ENCODE results near the gene PLA2G6.
"Not testable (repeated sequence)": the region's sequence is repeated elsewhere in the genome, so short reads cannot be mapped to it uniquely, and the experiment has no call there.

The PLA2G6 gene

DNA sequence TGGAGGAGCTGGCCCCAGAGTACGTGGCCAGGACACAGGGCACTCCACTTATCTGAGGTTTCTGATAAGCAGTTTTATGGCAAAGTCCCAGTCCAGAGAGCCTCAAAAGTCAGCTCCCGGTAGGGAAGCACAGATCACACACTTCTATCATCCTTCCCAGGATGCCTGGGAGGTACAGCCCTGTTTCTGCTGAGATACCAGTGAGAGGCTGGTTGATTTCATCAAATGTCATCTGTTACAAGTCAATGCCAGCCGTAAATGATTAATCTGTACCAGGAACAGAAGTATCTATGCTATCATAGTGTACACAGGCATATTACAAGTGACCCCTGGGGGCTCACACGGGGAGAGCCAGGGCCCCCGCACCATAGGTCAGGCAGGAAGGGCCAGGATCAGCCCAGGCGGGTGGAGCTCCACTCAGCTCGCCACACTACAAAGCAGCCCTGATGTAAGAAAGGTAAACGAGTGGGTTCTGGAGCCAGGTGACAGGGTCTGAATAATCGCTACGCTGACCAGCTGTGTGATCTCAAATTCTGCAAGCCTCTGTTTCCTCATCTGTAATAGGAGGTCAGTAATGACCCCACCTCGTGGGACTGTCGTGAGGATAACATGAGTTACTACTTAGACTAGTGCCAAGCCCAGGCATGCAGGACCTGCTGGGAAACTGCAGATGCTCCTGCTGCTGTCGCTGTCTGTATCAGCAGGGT is 17.6 kb downstream of the PLA2G6 start:
- DNase-seq: no peak

DNA sequence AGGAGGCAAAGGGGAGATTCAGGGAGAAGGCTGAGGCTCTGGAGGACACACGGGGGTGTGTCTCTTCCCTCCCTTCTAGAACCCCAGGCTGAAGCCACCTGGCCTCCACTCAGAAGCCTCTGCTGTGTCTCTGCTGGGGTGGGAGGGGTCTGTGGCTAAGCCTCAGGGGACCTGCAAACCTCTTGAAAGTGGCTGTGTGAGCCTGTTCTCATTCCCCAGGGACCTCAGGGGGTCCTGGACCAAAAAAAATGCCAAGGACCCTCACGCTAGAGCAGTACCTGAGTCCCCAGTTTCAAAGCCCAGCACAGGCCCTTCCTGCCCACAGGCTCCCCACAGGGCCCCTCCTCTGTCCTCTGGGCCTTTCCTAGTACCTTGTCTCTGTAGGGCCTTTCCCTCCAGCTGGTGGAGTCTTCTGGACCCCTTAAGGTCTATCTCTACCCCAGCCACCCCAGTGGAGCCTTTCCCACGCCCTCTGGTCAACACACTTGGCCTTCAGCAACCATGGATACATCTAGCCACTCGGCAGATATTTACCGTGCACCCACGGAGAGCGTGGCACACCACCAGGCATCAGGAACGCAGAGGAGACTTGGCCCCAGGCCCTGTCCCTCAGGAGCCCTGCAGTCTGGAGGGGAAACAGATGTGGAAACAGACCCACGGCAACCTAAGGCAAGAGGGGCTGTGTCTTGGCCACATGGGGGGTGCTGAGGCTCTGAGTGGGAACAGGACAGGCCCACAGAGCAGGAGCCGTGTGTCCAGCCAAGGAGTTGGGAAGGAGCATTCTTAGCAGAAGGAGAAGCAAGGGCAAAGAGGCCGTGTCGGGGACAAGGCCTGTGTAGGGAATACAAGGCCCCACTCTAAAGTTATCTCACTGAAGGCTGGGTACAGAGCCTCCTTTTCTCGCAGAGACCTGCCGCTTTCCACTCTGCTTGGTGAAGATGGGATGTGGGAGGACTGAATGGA is 18.5 kb downstream of the PLA2G6 start:
- DNase-seq: no peak

DNA sequence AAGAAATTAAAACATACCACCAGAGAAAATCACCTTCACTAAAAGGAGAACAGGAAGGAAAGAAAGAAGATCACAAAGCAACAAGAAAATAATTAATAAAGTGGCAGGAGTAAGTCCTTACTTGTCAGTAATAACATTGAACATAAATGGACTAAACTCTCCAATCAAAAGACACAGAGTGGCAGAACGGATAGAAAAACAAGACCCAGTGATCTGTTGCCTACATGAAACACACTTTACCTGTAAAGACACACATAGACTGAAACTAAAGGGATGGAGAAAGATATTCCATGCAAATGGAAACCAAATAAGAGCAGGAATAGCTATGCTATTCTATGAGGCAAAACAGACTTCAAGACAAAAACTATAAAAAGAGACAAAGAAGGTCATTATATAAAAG is 25.9 kb downstream of the PLA2G6 start:
- DNase-seq: no peak

DNA sequence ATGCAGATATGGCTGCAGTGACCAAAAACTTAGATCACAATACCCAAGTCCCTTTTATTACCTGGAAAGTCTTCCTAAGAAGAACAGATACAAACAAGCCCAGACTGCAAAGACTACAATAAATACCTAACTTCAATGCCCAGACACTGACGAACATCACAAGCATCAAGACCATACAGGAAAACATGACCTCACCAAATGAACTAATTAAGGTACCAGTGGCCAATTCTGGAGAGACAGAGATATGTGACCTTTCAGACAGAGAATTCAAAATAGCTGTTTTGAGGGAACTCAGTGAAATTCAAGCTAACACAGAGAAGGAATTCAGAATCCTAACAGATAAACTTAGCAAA is 27.1 kb downstream of the PLA2G6 start:
- not testable (repeated sequence) for DNase-seq

GRCh38 chr22:38153821-38154562 is 27.6 kb downstream of the PLA2G6 start:
- DNase-seq: no peak

- peak in 1 of 2 donors; percentile 53 for DNase-seq
Measured at GRCh38 chr22:38151126-38151500, 30.5 kb downstream of the PLA2G6 start.

DNA sequence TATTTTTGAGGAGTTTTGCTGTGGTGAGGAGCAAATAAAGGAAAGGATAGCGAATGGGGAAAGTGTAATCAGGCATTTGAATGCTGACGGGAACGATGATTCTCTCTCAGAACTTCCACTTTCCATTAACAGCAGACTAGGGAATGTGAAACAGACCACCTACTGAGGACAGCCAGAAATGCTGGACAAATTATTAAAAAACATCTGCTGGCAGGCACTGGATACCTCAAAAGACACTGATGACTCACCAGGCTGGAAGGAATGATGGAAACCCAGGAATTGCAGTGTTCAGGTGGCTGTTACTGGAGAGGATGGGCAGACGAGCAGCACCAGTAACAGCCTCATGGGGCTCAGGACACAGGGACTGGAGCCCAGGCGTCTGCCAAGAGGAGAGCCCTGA is 33.4 kb downstream of the PLA2G6 start:
- peak in 1 of 2 donors; percentile 25 for DNase-seq

DNA sequence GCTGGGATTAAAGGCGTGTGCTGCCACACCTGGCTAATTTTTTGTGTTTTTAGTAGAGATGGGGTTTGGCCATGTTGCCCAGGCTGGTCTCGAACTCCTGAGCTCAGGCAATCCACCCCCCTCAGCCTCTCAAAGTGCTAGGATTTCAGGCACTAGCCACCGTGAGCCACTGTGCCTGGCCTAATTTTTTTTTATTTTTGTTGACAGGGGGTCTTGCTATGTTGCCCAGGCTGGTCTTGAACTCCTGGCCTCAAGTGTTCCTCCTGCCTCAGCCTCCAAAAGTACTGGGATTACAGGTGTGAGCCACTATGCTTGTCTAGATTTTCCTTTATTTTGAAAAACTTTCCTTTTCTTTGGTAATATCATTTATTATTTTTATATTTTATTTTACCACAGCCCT is 35.5 kb downstream of the PLA2G6 start:
- not testable (repeated sequence) for DNase-seq

- DNase-seq: peak in 1 of 2 donors; percentile 9
Measured at GRCh38 chr22:38144025-38144405, 37.6 kb downstream of the PLA2G6 start.

DNA sequence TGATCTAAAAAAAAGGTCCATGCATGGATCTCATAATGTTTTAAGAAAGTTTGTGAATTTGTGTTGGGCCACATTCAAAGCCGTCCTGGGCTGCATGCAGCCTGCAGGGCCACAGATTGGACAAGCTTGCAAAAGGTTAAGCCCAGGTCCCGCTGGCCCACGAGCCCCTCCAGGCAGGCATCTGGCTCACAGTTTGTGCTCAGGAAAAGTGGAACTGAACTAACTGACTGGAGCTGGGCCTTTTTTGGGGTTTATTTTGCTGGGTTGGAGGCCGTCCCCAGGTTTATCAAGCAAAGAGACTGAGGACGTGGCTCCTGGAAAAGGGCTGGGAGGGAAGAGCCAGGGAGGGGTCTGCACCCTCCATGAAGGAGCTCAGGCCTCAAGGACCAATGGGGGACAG is 39.0 kb downstream of the PLA2G6 start:
- no peak for DNase-seq

- no peak for DNase-seq
Measured at GRCh38 chr22:38141217-38141973, 40.2 kb downstream of the PLA2G6 start.

GRCh38 chr22:38139901-38140300 is 41.7 kb downstream of the PLA2G6 start:
- no peak for DNase-seq

- DNase-seq: no peak
Measured at GRCh38 chr22:38138961-38139360, 42.7 kb downstream of the PLA2G6 start.

DNA sequence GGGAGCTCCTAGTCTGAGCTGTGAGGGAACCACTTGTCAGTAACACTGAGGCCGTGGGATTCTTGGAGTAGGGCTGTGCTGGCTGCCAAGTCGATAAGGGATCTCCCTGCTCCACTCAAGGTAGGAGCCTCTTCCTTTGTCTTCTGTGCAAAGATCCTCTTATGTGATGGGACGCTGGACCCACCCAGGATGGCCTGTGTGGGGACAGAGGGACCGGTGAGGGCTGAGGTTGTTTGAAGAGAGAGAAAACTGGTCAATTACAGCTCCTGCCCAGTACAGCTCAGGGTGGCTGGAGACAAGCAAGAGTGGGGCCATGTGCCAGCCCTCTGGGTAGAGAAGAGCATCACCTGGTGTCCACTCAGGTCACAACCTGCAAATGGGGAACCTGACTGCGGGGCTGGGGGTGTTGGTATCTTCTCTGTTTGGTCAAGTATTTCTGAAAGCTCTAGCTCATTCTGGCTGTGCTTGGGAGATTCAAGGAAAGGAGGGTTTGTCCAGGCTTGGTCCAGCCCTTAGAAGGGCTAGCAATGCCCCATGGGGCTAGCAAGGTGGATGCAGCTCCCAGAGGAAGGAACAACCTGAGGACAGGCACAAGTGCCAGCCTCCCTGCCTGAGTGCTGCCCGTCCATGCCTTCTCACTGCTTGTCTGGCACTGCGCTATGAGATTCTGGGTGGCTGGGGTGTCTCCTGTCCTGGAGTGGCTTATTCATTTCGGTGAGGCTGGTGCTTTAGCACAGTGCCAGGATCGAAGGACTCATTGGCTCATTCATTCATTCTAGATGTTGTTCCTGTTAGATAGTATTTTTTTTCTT is 43.5 kb downstream of the PLA2G6 start:
- no peak for DNase-seq

DNA sequence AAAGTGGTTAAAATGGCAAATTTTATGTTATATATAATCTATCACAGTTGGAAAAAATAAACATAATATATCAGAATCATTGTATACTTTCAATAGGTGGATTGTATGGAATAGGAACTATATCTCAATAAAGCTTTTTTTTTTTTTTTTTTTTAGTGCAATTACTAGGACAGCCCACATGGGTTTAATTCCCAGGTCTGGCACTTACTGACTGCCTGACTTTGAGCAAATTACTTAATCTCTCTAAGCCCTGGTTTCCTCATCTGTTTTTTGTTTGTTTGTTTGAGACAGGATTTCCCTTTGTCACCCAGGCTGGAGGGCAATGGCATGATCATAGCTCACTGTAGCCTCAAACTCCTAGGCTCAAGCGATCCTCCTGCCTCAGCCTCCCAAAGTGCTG is 45.0 kb downstream of the PLA2G6 start:
- DNase-seq: peak; percentile 20 to 22

- peak; percentile 81 to 87 for DNase-seq
Measured at GRCh38 chr22:38135133-38135706, 46.4 kb downstream of the PLA2G6 start.

GRCh38 chr22:38133331-38133730 is 48.3 kb downstream of the PLA2G6 start:
- no peak for DNase-seq

GRCh38 chr22:38132794-38133193 is 48.8 kb downstream of the PLA2G6 start:
- no peak for DNase-seq

DNA sequence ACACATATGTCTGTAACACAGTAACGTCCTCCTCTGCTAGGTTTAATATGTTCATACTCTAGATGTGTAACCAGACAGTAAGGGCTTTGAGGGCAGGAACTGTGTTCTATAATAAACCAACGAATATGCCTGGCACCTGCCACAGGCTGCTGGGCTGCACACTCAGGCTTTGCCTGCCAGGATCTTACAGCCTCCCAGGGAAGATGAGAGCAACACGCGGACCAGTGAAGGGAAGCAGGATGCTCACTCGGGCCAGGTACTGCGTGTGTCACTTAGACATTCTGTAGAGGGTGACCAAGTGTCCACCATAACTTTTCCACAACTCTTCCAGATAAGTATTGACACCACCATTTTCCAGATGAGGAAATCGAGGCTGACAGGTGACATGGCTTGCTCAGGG is 49.5 kb downstream of the PLA2G6 start:
- no peak for DNase-seq

- no peak for DNase-seq
Measured at GRCh38 chr22:38131399-38131798, 50.2 kb downstream of the PLA2G6 start.

GRCh38 chr22:38129856-38130255 is 51.8 kb downstream of the PLA2G6 start:
- no peak for DNase-seq

All from inflammatory macrophage (primary cell).